CMK (cell line): ENCODE results near the gene WDFY3.

Experiments
- DNase-seq: peaks from one replicate; pipeline ENCODE4 v3.0.0-alpha.2; 2010; ENCODE audit warnings: low read depth

The WDFY3 gene

DNA sequence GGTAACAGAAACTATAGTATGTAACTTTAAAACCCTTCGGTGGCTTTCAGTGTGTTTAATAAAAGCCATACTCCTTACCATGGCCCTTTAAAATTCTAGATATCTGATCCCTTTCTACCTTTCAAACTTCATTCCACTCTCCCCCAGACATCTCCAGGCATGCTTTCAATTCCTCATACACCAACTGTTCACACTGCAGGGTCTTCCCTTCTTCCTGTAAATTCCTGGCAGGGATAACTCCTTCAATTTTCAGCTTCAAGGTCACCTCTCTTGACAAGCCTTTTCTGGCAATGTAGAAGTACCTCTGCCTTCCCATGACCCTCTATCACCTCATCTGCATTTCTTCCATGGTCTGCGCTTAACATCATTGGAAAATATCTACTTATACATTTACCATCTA, 60.8 kb downstream of the WDFY3 start:
- DNase-seq, result no peak

- no peak for DNase-seq
Measured at GRCh38 chr4:84901740-84902281, 64.7 kb downstream of the WDFY3 start.

DNA sequence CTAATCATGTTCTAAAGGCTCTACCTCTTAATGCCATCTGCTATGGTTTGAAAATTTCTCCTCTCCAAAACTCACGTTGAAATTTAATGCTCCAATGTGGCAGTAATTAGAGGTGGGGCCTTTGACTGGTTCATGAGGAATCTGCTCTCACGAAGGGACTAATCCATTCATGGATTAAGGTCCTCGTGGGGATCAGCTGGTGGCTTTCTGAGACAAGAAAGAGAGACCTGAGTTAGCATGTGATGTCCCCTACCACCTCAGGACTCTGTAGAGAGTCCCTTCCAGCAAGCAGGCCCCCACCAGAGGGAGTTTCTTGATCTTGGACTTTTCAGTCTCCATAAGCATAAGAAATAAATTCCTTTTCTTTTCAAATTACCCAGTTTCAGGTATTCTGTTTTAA, 65.3 kb downstream of the WDFY3 start:
- DNase-seq, result no peak

DNA sequence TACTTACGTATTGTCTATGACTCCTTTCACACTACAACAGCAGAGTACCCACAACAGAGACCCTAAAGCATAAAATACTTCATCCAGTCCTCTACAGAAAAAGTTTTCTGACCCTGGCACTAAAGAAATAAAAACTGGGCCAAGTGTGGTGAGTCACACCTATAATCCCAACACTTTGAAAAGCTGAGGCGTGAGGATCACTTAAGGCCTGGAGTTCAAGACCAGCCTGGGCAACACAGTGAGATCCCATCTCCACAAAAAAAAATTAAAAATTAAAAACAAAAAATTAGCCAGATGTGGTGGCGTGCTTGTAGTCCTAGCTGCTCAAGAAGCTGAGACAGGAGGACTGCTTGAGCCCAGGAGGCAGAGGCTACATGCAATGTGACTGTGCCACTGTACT, 66.9 kb downstream of the WDFY3 start:
- no peak for DNase-seq

- no peak for DNase-seq
Measured at GRCh38 chr4:84897516-84897915, 69.0 kb downstream of the WDFY3 start.

DNA sequence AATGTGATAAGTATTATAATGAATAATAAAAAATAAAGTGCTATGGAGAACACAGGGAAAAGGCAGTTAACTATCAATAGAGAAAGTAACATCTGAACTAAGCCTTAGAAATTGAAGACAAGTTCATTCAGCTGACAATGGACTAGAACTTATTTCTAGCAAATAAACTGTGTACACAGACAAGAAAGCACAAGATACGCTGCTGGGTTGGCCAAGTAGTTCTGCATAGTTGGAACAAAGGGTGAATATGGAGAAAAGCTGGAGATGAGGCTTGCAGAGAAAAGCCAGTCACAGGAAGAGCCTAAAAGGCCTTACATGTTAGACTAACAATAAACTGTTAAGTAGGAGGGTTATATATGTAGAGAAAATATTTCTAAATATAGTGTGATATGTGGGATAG, 71.2 kb downstream of the WDFY3 start:
- no peak for DNase-seq

- DNase-seq, result no peak
Measured at GRCh38 chr4:84894621-84895020, 71.9 kb downstream of the WDFY3 start.

- DNase-seq, result no peak
Measured at GRCh38 chr4:84892950-84893349, 73.5 kb downstream of the WDFY3 start.

DNA sequence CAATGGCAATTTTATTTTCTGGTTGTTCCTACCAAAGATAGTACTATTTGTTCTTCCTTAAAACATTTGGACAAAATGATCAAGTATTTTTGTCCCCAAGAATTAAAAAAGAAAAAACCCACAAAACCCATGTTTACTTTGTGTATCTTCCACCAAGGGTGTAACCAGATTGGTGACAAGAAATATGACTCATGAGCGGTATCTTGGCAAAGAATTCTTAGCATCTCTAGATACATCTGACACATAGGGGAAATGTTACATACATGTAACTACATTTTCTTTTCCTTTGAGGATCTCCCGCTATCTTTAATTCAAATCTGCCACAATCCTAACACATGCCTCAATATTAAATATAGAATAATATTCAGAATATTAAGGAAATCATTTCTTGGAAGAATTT, 78.7 kb downstream of the WDFY3 start:
- no peak for DNase-seq

DNA sequence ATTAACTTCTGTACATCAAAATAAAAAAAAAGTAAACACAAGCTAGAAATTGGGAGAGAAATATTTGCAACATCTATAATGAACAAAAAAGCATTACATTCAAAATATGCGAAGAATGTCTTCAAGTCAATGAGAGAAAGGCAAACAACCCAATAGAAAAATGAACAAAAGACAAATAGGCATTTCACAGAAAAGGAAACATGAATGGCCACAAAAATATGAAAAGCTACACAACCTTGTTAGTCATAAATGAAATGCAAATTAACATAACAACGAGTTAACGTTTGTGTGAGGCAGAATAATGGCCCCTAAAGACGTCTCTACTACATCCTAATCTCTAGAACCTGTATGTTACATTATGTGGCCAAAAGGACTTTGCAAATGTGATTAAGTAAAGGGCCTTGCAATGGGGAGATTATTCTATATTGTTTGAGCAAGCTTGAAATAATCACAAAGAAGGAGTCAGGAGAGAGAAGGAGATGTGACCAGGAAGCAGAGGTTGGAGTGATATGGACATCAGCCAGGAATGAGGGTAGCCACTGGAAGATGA, 86.8 kb downstream of the WDFY3 start:
- DNase-seq, result no peak

DNA sequence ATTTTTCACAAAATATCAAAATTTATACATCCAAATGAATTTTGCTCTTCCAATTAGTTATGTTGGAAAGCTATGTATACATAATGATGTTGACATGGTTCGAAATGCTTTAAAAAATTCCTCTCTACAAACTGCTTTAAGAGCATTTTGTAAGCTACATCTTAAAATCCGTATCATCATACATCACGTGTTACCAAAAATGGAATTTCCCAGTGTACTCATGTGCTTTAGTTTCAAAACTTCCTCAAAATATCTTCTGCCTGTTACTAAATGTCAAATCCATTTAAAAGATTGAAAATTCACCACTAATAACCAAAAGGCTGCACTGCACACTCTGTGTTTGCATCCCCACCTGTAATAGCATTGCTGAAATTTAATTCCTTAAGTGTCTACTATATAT, 87.9 kb downstream of the WDFY3 start:
- no peak for DNase-seq

DNA sequence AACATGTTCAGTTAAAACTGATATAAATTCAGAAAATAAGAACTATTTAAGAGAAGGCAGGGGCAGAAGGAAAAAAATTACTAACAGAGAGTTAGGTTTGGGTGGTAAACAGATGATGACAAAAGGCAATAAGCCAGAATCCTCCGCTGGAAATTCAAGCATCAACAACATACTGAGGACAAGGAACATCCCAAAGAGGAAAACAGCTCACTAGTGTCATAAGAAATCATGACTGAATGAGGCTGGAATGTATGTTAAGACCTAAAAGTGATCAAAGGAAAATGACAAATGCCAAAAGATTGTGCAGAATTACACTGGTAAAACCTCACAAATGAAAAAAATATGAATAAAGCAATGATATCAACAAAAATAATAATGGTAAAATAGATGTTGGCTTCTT, 88.4 kb downstream of the WDFY3 start:
- no peak for DNase-seq

DNA sequence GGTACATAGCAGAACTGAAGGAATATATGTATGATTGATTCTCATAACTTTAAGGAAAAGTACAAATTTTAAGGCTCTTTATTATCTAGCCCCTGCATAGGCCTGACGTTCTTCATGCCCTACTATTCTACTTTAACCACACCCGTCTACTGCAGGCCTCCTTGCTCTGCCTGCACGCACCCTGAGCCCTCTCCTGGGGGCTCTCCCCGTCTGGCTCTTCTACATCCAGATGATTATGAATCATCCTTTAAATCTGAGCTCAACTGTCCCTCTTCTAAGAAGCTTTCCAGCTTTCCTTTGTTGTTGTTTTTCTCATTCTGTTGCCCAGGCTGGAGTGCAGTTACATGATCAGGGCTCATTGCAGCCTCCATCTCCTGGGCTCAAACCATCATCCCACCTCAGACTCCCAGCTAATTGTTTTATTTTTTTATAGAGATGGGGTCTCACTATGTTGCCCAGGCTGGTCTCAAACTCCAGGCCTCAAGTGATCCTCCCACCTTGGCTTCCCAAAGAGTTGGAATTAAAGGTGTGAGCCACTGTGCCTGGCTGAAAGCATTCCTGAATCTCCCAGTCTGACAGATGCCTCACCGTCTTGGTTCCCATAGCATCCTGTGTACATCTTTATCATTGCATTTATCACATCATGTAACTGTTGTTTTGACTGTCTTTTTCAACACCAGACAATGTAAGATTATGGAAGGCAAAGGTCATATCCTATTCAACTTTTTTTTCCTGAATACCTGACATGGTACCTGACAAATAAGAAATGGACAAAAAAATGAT, 89.2 kb downstream of the WDFY3 start:
- no peak for DNase-seq

- DNase-seq, result peak; percentile 4
Measured at GRCh38 chr4:84875636-84876371, 90.7 kb downstream of the WDFY3 start.

DNA sequence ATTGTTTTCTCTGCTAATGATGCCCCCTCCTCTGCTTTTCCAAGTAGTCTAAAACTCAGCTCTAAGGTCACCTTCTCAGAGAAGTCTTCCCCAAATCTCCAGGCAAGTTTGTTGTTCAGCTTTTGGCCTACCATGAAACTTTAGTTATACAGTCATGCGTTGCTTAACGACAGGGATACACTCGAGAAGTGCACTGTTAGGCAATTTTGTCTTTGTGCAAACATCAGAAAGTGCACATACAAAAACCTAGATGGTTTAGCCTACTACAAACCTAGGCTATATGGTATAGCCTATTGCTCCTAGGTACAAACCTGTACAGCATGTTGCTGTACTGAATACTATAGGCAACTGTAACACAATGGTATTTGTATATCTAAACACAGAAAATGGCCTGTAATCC, 91.9 kb downstream of the WDFY3 start:
- no peak for DNase-seq

DNA sequence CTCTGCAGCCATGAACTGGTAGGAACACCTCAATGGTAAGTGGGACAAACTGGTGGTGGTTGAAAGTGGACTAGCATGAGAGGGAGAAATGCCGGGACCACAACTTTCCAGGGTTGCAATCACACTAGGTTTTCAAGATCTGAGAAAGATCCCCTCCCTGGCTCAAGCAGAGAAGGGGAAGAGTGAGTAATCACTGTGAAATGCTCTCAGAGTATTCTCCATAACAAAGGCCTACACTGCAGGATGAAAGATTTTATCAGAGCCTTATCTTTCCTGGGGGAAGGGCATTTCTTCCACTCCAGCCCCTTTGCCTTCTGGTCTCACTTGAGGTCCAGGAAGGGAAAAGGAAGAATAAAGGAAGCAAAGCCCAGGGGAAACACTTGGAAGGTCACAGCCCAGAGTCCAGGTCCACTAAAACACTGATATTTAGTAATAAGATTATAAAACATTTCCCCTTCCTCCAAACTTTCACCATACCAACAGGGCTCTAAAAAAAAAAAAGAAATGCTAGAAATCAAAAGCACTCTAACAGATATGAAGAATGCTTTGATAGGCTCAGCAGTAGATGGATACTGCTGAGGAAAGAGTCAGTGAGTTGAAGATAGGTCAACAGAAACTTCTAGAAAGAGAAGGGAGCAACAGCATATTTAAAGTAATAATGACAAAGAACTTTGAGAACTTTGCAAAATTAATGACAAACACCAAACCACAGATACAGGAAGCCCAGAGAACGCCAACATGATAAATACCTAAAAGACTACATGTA, 95.9 kb downstream of the WDFY3 start:
- no peak for DNase-seq

DNA sequence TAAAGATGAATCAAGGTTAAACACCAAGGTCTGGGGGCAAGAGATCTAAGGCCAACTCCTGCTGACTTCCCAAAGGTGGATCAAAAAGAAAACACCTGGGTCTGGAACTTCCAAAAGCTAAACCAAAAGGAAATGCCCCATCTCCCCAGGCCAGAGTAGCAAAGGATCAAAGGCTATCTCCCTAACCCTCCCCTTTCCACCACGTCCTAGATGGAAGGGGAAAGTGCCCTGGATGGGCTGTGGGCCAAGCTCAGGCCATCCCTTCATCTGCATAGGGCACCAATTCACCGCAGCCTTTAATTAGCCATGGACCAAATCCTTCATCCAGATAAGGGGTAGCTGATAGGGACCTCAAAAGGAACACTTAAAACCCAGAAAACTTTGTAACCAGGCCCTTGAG, 100.2 kb downstream of the WDFY3 start:
- DNase-seq, result no peak

- no peak for DNase-seq
Measured at GRCh38 chr4:84865600-84865999, 100.9 kb downstream of the WDFY3 start.

DNA sequence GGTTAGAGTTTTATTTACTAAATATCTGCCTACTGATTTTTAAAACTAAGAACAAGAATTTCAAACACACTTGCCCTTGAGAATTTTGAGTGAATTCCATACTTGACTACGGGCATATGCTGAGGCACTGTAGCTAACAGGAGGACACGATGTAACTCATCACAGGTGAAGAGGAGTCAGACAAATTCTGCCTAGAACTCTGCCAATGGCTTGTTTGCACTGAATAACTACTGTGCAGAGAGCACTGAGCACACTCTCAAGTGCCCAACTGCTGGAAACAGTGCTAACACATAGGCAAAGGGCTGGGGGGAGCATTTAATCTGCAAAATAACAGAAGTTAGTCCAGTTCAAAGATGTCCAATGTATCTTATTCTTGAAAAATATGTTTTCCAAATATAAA, 104.4 kb downstream of the WDFY3 start:
- no peak for DNase-seq

DNA sequence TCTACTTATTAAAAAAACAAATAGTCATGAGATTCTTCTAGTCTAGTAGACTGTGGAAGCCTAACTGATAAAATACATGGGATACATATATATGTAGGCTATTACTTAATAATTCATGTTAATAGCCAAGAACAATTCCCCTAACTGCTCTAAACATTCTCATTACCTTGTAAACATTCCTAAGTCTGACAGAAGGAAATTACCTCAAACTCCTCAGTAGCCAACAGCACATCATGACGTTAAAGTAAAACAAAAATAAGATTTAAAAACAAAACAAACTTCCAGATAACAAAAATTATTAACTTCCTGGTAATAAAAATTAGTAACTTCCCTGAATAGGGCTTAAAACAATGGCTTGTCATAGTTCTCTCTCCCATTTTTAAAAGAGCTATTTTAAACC, 109.2 kb downstream of the WDFY3 start:
- DNase-seq, result no peak

DNA sequence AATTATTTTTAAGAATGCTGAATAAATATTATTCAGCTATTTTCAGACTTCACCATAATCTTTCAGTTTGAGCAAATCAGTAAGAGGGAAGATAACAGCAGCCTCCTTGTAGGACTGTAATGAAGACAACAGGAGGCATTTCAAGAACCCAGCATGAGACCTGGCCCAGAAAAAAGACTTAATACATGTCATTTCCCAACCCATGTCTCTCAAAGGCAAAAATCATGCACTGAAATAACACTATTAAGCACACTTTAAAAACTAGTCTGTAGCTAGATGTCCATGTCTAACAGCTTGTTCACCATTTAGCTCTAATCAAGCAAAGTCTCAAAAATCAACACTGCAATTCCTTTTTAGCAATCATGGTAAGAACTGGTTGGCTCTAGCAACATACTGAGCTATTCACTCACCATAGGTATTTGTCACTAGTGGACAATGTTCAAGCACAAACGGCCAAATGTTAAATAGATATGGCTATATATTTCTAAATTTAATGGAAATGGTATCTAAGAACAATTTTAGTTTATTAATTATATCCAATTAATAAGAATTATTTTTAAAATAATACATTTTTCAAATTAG, 109.9 kb downstream of the WDFY3 start:
- DNase-seq, result no peak

DNA sequence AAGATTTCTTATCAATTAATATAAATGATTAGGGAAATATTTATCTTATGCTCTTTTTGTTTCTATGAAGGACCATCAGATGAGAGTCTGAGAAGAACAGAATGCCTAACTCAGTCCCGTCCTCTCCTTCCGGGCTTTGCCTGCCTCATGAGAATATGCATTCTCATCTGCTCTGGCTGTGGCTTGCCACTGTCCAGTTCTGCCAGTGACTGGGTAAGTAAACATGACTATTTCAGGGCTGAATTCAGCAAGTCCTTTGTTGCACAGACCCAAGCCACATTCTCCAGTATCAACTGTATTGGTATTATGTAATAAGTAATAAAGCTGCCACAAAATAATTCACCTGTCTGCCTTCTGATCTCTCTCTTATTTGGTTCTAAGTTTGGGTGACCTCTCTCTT, 110.7 kb downstream of the WDFY3 start:
- no peak for DNase-seq
